Kidney (tissue), 14 donors: ENCODE results near the gene ADISSP. TPM values are rescaled to one million over a fixed set of nuclear protein-coding genes. Genes with fewer than 3 reads are reported as not detected.
"Not testable (repeated sequence)": the region's sequence is repeated elsewhere in the genome, so short reads cannot be mapped to it uniquely, and the experiment has no call there.

Experiments used
- DNase-seq, 5 donors: peaks; one replicate each; pipeline ENCODE4 v3.0.0-alpha.2; 2013 to 2020
- FAIRE-seq: peaks from 2 replicates; lab custom pipeline; 2012; peaks lifted over from hg19 to GRCh38; lab: Jason Lieb, UNC
- H3K27ac ChIP-seq, 2 donors: one replicate each; pipeline ENCODE4 v1.7.0; 2013; ENCODE audit warnings: low read depth in 2 of 2, low read length in 2 of 2, inconsistent platforms in 1 of 2
- H3K27me3 ChIP-seq: one replicate; pipeline ENCODE4 v1.7.1; 2013; ENCODE audit warnings: low read length, inconsistent platforms; ENCODE audit not compliant: control insufficient read depth, insufficient read depth
- H3K36me3 ChIP-seq, 3 donors: one replicate each; pipeline versions ENCODE4 v1.7.0 to v1.7.1; 2013; ENCODE audit warnings: low read length in 3 of 3, control low read depth in 1 of 3, inconsistent platforms in 1 of 3; ENCODE audit not compliant: insufficient read depth in 3 of 3, control insufficient read depth in 2 of 3
- H3K4me1 ChIP-seq, 3 donors: one replicate each; pipeline versions ENCODE4 v1.7.0 to v1.7.1; 2013; ENCODE audit warnings: low read length in 3 of 3, inconsistent platforms in 1 of 3, low read depth in 1 of 3; ENCODE audit not compliant: control insufficient read depth in 2 of 3, insufficient read depth in 2 of 3
- H3K4me3 ChIP-seq, 3 donors: one replicate each; pipeline versions ENCODE4 v1.7.0 to v1.8.1; 2013; ENCODE audit warnings: low read length in 3 of 3, control low read depth in 1 of 3, inconsistent platforms in 1 of 3
- H3K9ac ChIP-seq, 3 donors: one replicate each; pipeline versions ENCODE4 v1.7.0 to v1.7.1; 2013; ENCODE audit warnings: low read length in 3 of 3, control low read depth in 1 of 3, inconsistent platforms in 1 of 3
- H3K9me3 ChIP-seq, 3 donors: one replicate each; pipeline versions ENCODE4 v1.7.0 to v1.7.1; 2013; ENCODE audit warnings: low read length in 3 of 3, control low read depth in 1 of 3, inconsistent platforms in 1 of 3; ENCODE audit not compliant: control insufficient read depth in 2 of 3, insufficient read depth in 1 of 3
- CTCF ChIP-seq: IDR thresholded peaks from 3 replicates; pipeline ENCODE4 v1.5.1; 2012; ENCODE audit warnings: mild to moderate bottlenecking, moderate library complexity, borderline replicate concordance; ENCODE audit not compliant: insufficient read depth; ENCODE audit errors: extremely low read depth
- intact Hi-C: fragments of 100-400 bp; cut with DNase I; formaldehyde crosslinking; loops from one replicate; pipeline ENCODE4 v1.11.1; 2022
- polyA plus RNA-seq: library from polyadenylated mRNA; stranded (reverse); fragments of 350-450 nt; fragmentation: Illumina TruSeq; extraction: RNeasy Lipid Tissue Mini Kit (QIAGEN cat#74804); gene quantifications from one replicate; pipeline ENCODE4 v1.2.3, GENCODE V29; 2014; ENCODE audit warnings: low read depth, low replicate concordance; ENCODE audit not compliant: insufficient read depth
- total RNA-seq: library from RNA; stranded (reverse); fragmentation: NEBNext Ultra II Directional; extraction: Animal tissue kit (Norgen Biotek cat#: 25700); gene quantifications from one replicate; pipeline ENCODE4 v1.2.1, GENCODE V29; 2021
- donor health status: control.
- donor health status: control.
- donor health status: control.
- donor health status: control.
- donor health status: control.
- donor health status: DM: yes; HTN: yes; CAD: no.
- donor health status: Normal renal cell carcinoma (clear cell type).

Gene ADISSP
- total and polyA plus RNA-seq, 2 donors from 2014 or later, result 26.3 to 31.8 TPM

- peaks cover 0 to 16% (median 3%) of the 10 kb centered on the region in 3 donors for H3K4me1 ChIP-seq
- intact Hi-C loops, result no loop called here
These were observed 29.1 kb upstream of the ADISSP start for GRCh38 chr20:3796477-3797225.

GRCh38 chr20:3795511-3796468, 28.2 kb upstream of the ADISSP start, which contains the start of gene CDC25B:
Gene CDC25B (plus strand): TSS chr20:3796310. CDS start chr20:3796532, 222 bp downstream.
- Histone ChIP-seq H3K9me3 (no peaks in the 10 kb centered on the region), H3K4me1 (peaks cover 0 to 16% (median 3%) of the 10 kb centered on the region in 3 donors), H3K4me3 (peak within 1 kb of the TSS; percentile 70 to 92 (median 79)), H3K9ac (peak within 1 kb of the TSS; percentile 50 to 98 (median 71)), H3K27ac (peak within 1 kb of the TSS; percentile 97), H3K27me3 (no peaks in the 10 kb centered on the region), H3K36me3 (no peaks in the 10 kb centered on the region)
- TF ChIP-seq CTCF, result peak; percentile 9
- intact Hi-C loops, result no loop called here
- DNase-seq (peak; percentile 95 to 97 (median 96)), FAIRE-seq (no peak)

More at GRCh38 chr20:3796477-3797225, 29.1 kb upstream of the ADISSP start:
- Histone ChIP-seq H3K27me3 (no peaks in the 10 kb centered on the region), H3K36me3 (no peaks in the 10 kb centered on the region), H3K27ac (no peak overlapping the region), H3K9ac (no peak overlapping the region), H3K4me3 (peak overlapping the region; percentile 34 to 41 (median 39)), H3K9me3 (no peaks in the 10 kb centered on the region)
- TF ChIP-seq CTCF, result no peak
- FAIRE-seq, result no peak
- peak in 1 of 5 donors; percentile 82 for DNase-seq

GRCh38 chr20:3794701-3795420, 27.3 kb upstream of the ADISSP start:
- Histone ChIP-seq H3K36me3 (no peaks in the 10 kb centered on the region), H3K27ac (peak overlapping the region; percentile 97), H3K4me3 (peak overlapping the region in 2 of 3 donors; percentile 70 to 92), H3K9me3 (no peaks in the 10 kb centered on the region), H3K9ac (peak overlapping the region in 2 of 3 donors; percentile 50 to 98), H3K27me3 (no peaks in the 10 kb centered on the region), H3K4me1 (peaks cover 0 to 13% (median 3%) of the 10 kb centered on the region in 3 donors)
- DNase-seq, result peak in 2 of 5 donors; percentile 63 to 69
- TF ChIP-seq CTCF, result no peak
- no peak for FAIRE-seq
- intact Hi-C loops, result no loop called here

- intact Hi-C loops, H3K4me1 ChIP-seq, H3K36me3 ChIP-seq, H3K9me3 ChIP-seq, FAIRE-seq, H3K4me3 ChIP-seq, H3K27me3 ChIP-seq, DNase-seq, H3K27ac ChIP-seq, H3K9ac ChIP-seq: not testable (repeated sequence)
These were observed 26.6 kb upstream of the ADISSP start for GRCh38 chr20:3794168-3794567.

- H3K4me3 ChIP-seq, H3K9me3 ChIP-seq, H3K27ac ChIP-seq, H3K36me3 ChIP-seq, H3K27me3 ChIP-seq, FAIRE-seq, H3K9ac ChIP-seq, intact Hi-C loops: not testable (repeated sequence)
- peak in 1 of 5 donors; percentile 11 for DNase-seq
- peaks cover 0 to 18% (median 12%) of the 10 kb centered on the region in 3 donors for H3K4me1 ChIP-seq
These were observed 21.6 kb upstream of the ADISSP start for GRCh38 chr20:3789201-3789600.
